GM18907 (cell line): ENCODE measurements around the gene AUTS2.

ENCODE experiments used
- ATAC-seq: cut with Tn5 transposase; IDR thresholded peaks from one replicate; pipeline ENCODE4 v1.9.1; 2021; ENCODE audit warnings: mild to moderate bottlenecking, moderate library complexity; ENCODE audit not compliant: unreplicated experiment

The AUTS2 gene

GRCh38 chr7:70680743-70681468, 1082.6 kb downstream of the AUTS2 start:
- no peak for ATAC-seq

DNA sequence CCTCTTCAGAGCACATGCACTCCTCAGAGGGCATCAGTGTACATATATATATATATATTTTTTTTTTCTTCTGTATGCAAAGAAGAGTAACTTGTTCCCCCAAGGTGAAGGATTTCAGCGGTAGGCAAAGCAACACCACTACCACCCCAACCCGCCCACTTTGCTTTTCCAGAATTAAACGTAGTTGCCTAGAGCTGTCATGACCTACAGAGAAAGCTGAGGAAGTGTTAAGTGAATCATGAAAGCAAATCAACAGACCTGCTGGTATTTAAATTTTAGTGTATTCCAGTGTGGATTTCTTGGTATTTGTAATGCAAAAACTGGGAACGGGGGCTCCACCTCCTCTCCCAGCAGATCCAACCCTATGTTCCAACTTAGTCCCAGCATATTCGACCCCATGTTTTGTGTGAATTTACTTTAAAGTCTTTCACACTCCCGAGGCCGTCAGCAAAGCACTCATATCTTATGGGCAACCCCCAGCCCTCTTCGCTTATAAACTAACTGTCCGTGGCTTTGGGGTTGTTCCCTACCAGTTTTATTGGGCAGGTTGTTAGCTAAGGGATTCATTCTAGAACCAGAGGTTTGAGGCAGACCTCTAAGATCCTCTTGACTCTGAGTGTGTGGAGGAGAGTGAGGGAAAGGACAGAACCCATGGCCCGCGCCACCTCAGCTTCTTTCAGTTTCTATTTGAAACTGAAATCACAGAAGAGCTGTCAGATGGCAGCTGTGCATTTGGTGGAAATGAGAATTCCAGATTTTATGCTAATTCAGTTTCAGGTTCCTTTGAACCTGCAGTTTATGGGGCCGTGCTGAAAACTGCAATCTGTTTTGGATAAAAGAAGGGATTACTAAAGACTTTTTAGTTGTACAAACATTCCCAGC, 1083.4 kb downstream of the AUTS2 start:
- peak; percentile 90 for ATAC-seq

DNA sequence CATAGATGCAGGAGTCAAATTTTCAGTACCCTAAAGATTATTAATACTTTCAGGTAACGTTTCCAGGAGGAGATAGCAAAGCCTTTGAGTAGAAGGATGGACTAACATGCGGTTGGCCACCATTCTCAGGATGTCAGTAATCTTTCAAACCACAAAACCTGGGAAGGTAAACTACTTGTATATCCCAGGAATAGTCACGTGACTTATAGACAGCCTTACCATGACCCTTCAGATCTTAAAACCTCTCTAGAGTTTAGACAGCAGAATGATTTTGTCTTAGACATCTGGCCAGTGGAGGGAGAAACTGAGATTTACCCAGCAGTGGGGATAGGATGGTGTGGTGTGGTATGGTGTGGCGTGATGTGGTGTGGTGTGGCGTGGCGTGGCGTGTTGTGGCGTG, 1085.9 kb downstream of the AUTS2 start:
- ATAC-seq, result no peak

DNA sequence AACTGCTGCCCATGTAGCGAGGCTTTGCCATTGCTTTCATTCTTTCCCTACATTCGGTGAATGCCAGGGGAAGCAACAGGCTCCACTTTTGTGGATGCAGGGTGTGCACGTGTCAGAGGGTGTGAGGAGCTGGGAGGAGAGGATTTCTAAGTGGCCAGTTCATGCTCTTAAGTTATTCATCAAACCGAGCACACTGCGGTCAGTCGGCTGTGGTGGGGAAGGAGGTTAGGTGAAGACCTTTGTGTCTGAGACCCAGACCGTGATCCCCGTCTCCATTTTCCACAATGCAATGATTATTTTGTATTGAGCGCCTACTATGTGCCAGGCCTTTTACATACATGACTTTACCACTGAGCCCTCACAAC, 1095.0 kb downstream of the AUTS2 start:
- no peak for ATAC-seq

- ATAC-seq, result peak; percentile 57
Observed at GRCh38 chr7:70693686-70694433, 1095.6 kb downstream of the AUTS2 start.

- peak; percentile 44 for ATAC-seq
Observed at GRCh38 chr7:70694434-70694970, 1096.2 kb downstream of the AUTS2 start.

- ATAC-seq, result no peak
Observed at GRCh38 chr7:70694971-70695794, 1096.9 kb downstream of the AUTS2 start.

- no peak for ATAC-seq
Observed at GRCh38 chr7:70695795-70696083, 1097.5 kb downstream of the AUTS2 start.

- ATAC-seq, result no peak
Observed at GRCh38 chr7:70696201-70696754, 1098.0 kb downstream of the AUTS2 start.

- no peak for ATAC-seq
Observed at GRCh38 chr7:70698219-70698832, 1100.1 kb downstream of the AUTS2 start.

DNA sequence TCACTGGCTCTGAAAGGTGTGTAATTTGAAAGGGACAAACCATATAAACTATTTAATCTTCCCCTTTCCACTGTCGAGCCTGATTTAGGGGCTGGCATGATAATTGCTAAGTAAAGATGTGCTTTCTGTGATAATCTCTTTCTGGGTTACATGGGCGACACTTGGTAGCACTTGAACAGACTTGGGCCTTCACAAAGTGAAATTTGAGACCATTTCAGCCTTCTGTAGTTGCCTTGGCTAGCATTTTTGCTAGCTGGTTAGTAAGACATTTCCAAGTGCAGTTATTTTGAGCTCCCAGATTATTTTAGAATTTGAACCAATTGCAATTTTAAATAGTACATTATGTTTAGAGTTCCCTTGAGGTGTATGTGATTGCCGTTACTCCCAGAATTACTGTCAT, 1101.0 kb downstream of the AUTS2 start:
- no peak for ATAC-seq

- no peak for ATAC-seq
Observed at GRCh38 chr7:70700055-70700940, 1102.0 kb downstream of the AUTS2 start.

DNA sequence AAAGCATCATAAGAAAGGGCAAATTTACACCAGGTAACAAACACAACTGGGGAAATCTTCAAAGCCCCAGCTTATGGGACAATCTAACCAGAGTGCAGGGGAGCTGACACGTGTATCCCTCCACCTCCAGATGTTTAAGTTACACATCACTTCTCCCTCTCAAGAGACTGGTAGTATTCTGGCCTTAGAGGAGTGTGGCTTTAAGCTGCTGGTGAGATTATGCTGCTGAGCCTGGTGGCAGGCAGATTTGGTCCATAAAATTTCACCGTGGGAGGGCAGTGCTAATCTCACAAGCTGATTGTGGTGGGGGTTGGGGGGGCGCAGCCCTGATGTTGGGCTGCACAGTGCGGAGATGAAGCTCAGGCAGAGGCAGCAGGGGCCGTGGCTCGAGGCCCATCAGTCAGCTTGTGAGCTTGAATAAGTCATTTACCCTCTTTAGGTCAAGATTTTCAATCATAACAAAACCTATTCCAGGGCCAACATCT, 1102.7 kb downstream of the AUTS2 start:
- ATAC-seq, result no peak

- ATAC-seq, result no peak
Observed at GRCh38 chr7:70701477-70701876, 1103.2 kb downstream of the AUTS2 start.

- ATAC-seq, result no peak
Observed at GRCh38 chr7:70701991-70702390, 1103.7 kb downstream of the AUTS2 start.

GRCh38 chr7:70703785-70704184, 1105.5 kb downstream of the AUTS2 start:
- ATAC-seq, result no peak

DNA sequence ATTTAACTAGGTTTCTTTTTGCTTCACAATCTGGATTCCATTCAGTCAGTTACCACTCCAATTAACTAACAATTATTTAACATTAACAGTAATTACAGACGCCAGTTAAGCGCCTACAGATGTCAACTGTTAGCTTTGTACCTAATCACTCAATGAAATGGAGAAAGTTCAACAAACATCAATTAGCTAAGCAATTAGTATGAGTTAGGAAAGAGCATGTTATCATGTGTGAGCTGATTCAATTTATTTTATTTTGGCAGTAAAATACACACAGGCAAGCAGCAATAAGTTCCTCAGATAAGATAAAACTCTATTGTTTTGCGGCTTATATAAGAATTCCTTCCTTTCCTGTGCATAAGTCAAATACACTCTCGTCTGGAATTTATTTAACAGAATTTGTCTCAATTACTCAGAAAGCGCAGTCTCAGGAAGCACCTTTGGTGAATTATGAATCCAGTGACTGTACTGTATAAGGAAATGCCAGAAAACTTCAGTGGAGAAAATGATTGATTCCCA, 1106.6 kb downstream of the AUTS2 start:
- ATAC-seq, result no peak

DNA sequence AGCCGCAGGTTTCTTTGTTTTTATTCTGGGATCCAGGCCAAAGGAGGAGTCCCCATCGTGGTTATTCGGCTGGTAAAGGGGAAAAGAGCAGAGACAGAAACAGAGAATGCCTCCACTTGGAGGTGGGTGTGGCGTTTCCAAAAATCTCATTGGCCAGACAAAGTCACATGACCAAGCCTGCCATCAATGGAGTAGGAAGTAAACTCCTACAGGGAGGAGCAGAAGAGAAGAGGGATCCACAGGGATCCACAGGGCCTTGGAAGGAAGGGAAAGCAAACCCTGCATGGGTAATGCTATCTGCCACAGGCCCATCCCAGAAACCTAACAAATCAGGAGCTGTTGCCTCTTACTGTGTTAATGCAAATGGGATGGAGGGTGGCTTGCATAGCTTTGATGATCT, 1107.9 kb downstream of the AUTS2 start:
- ATAC-seq, result no peak
